HG02763 (cell line): ENCODE data around the gene C8A.

Source experiments
- ATAC-seq: cut with Tn5 transposase; IDR thresholded peaks from one replicate; pipeline ENCODE4 v1.9.1; 2021; ENCODE audit warnings: mild to moderate bottlenecking, moderate library complexity; ENCODE audit not compliant: unreplicated experiment

The C8A gene

GRCh38 chr1:56922507-56922906 is 67.9 kb downstream of the C8A start:
- no peak for ATAC-seq

- ATAC-seq, result no peak
Measured at GRCh38 chr1:56923201-56923600, 68.6 kb downstream of the C8A start.

- no peak for ATAC-seq
Measured at GRCh38 chr1:56924116-56924515, 69.5 kb downstream of the C8A start.

GRCh38 chr1:56925193-56925592 is 70.6 kb downstream of the C8A start:
- no peak for ATAC-seq

GRCh38 chr1:56927171-56927570 is 72.6 kb downstream of the C8A start:
- ATAC-seq, result no peak

GRCh38 chr1:56927986-56928385 is 73.4 kb downstream of the C8A start:
- no peak for ATAC-seq

GRCh38 chr1:56929492-56929891 is 74.9 kb downstream of the C8A start:
- ATAC-seq, result no peak

- ATAC-seq, result no peak
Measured at GRCh38 chr1:56931211-56931610, 76.6 kb downstream of the C8A start.

GRCh38 chr1:56931686-56932085 is 77.1 kb downstream of the C8A start:
- ATAC-seq, result no peak

- no peak for ATAC-seq
Measured at GRCh38 chr1:56933161-56933560, 78.6 kb downstream of the C8A start.

- ATAC-seq, result no peak
Measured at GRCh38 chr1:56933606-56934005, 79.0 kb downstream of the C8A start.

GRCh38 chr1:56934430-56935060 is 79.9 kb downstream of the C8A start:
- ATAC-seq, result no peak

GRCh38 chr1:56938646-56939045 is 84.0 kb downstream of the C8A start:
- ATAC-seq, result no peak

- no peak for ATAC-seq
Measured at GRCh38 chr1:56939209-56939608, 84.6 kb downstream of the C8A start.

- ATAC-seq, result no peak
Measured at GRCh38 chr1:56940039-56940438, 85.4 kb downstream of the C8A start.

- ATAC-seq, result no peak
Measured at GRCh38 chr1:56948403-56949023, 93.9 kb downstream of the C8A start.

GRCh38 chr1:56952501-56952900 is 97.9 kb downstream of the C8A start:
- no peak for ATAC-seq

- no peak for ATAC-seq
Measured at GRCh38 chr1:56953386-56953785, 98.8 kb downstream of the C8A start.

GRCh38 chr1:56954664-56955063 is 100.1 kb downstream of the C8A start:
- no peak for ATAC-seq

- ATAC-seq, result no peak
Measured at GRCh38 chr1:56957931-56958330, 103.3 kb downstream of the C8A start.

- ATAC-seq, result no peak
Measured at GRCh38 chr1:56958526-56958925, 103.9 kb downstream of the C8A start.

GRCh38 chr1:56961426-56961825 is 106.8 kb downstream of the C8A start:
- no peak for ATAC-seq

- ATAC-seq, result no peak
Measured at GRCh38 chr1:56963667-56964066, 109.1 kb downstream of the C8A start.
